Upper lobe of right lung (tissue), 1 donor: ENCODE results near the gene RPRD2. TPM values are rescaled to one million over a fixed set of nuclear protein-coding genes. Genes with fewer than 3 reads are reported as not detected.

Experiments used
- ATAC-seq: fragments of 200-7000 bp; cut with Tn5 transposase; one replicate; pipeline ENCODE4 v1.9.1; 2020; ENCODE audit warnings: mild to moderate bottlenecking, moderate library complexity
- DNase-seq: peaks from one replicate; pipeline ENCODE4 v3.0.0-alpha.2; 2020
- H3K27ac ChIP-seq: fragments of 200-600 bp; one replicate; pipeline ENCODE4 v1.8.0; 2022
- H3K27me3 ChIP-seq: fragments of 200-600 bp; one replicate; pipeline ENCODE4 v1.8.0; 2022; ENCODE audit warnings: mild to moderate bottlenecking
- H3K36me3 ChIP-seq: fragments of 200-600 bp; one replicate; pipeline ENCODE4 v1.8.0; 2022
- H3K4me1 ChIP-seq: fragments of 200-600 bp; one replicate; pipeline ENCODE4 v1.8.0; 2022
- H3K4me3 ChIP-seq: fragments of 200-600 bp; one replicate; pipeline ENCODE4 v1.8.0; 2022; ENCODE audit warnings: mild to moderate bottlenecking
- H3K9me3 ChIP-seq: fragments of 200-600 bp; one replicate; pipeline ENCODE4 v1.8.0; 2022
- intact Hi-C: fragments of 100-400 bp; cut with DNase I; formaldehyde crosslinking; loops from one replicate; pipeline ENCODE4 v1.11.0; 2022
- total RNA-seq: library from RNA; stranded (reverse); fragmentation: NEBNext Ultra II Directional; extraction: Animal tissue kit (Norgen Biotek cat#: 25700); gene quantifications from one replicate; pipeline ENCODE4 v1.2.1, GENCODE V29; 2021
- TF ChIP-seq, protein P1 (sequence below): fragments of 200-600 bp; IDR thresholded peaks from one replicate; pipeline ENCODE4 v1.8.0; 2022; ENCODE audit warnings: antibody characterized with exemption
- donor health status: DM: no; HTN: yes; CAD: no; lungs with severe emphysema.

RPRD2 gene
- total RNA-seq, 1 donor from 2014 or later: 31.4 TPM

DNA sequence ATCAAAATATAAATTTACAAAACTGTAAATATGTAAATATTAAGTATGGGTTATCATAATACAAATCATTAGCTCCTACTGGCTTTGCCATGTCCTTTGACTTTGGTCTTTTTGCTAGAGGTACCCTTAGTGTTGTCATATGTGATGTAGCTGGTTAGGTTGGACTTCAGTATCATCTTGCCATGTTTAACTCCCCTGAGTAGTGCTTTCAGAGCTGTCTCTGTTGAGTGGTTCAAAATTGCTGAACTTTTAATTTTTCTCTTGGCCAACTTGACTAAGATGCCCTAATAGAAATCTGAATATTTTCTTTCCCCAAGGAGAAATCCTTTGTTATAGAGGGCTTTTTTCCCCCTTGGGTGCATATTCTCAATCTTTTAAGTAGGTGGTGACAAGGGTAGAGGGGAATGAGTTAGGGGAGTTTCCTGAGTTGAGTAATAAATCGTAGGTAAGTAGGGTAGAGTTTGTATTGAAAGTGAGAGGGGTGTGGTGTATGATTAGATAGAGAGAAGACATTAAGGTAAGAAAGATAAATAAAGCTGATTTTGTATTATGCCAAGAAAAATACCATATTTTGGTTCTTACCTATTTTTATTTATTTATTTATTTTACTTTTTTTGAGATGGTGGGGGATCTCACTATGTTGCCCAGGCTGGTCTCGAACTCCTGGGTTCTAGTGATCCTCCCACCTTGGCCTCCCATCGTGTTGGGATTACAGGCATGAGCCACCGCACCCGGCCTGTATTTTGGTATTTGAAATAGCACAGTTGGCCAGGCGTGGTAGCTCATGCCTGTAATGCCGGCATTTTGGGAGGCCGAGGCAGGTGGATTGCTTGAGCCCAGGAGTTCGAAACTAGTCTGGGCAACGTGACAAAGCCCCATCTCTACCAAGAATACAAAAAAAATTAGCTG, 21.8 kb downstream of the RPRD2 start:
- TF ChIP-seq, protein P1, sequence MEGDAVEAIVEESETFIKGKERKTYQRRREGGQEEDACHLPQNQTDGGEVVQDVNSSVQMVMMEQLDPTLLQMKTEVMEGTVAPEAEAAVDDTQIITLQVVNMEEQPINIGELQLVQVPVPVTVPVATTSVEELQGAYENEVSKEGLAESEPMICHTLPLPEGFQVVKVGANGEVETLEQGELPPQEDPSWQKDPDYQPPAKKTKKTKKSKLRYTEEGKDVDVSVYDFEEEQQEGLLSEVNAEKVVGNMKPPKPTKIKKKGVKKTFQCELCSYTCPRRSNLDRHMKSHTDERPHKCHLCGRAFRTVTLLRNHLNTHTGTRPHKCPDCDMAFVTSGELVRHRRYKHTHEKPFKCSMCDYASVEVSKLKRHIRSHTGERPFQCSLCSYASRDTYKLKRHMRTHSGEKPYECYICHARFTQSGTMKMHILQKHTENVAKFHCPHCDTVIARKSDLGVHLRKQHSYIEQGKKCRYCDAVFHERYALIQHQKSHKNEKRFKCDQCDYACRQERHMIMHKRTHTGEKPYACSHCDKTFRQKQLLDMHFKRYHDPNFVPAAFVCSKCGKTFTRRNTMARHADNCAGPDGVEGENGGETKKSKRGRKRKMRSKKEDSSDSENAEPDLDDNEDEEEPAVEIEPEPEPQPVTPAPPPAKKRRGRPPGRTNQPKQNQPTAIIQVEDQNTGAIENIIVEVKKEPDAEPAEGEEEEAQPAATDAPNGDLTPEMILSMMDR: no peak
- no peak for DNase-seq
- Histone ChIP-seq H3K36me3 (no peaks in the 10 kb centered on the region), H3K4me1 (peaks cover 15% of the 10 kb centered on the region), H3K27me3 (no peaks in the 10 kb centered on the region), H3K9me3 (no peaks in the 10 kb centered on the region), H3K27ac (no peak overlapping the region), H3K4me3 (no peak overlapping the region)
- ATAC-seq: no peak
- intact Hi-C loops: no loop called here

DNA sequence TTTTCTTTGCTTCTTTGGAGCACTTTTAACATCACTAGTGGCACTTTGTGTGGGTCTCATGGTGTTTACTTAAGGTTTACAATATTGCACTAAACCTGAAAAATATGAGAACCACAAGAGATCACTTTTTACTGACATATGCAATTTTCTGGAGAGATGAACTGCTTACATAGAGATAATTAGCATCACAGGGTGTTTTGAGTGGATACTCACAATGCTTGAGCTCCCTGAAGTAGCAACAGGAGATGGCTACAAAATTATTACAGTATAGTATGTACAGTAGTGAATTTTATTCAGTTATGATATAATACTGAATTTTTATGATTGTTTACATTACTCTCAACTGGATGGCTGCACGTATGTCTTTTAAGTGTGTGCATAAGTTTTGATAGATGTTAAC, 22.6 kb downstream of the RPRD2 start:
- H3K27ac ChIP-seq: no peak overlapping the region
- H3K4me1 ChIP-seq: peaks cover 15% of the 10 kb centered on the region
- no peak for ATAC-seq

DNA sequence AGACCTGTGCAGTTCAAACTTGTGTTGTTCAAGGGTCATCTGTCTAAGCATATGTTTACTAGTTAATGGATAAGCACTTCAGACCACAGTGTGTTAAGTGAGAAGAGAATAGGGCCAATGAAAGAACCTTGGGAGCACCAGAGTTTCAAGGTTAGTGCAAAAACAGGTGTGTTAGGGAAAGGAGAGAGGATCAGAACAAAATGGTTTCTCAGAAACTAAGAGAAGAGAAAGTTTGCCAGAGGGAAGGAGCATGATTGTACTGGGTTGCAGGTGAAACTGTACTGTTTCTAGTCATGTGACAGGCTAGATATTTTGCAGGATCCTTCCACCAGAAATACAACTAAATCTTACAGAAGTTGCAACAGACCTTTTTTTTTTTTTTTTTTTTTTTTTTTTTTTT, 23.3 kb downstream of the RPRD2 start:
- TF ChIP-seq, protein P1: no peak
- H3K27me3 ChIP-seq: no peaks in the 10 kb centered on the region
- no peaks in the 10 kb centered on the region for H3K9me3 ChIP-seq
- H3K27ac ChIP-seq: no peak overlapping the region
- peaks cover 15% of the 10 kb centered on the region for H3K4me1 ChIP-seq
- H3K36me3 ChIP-seq: no peaks in the 10 kb centered on the region
- intact Hi-C loops: no loop called here
- no peak for DNase-seq
- H3K4me3 ChIP-seq: no peak overlapping the region
- ATAC-seq: peak; percentile 47

More for the DNA sequence above, 22.6 kb downstream of the RPRD2 start:
- Histone ChIP-seq H3K4me3 (no peak overlapping the region), H3K27me3 (no peaks in the 10 kb centered on the region), H3K9me3 (no peaks in the 10 kb centered on the region), H3K36me3 (no peaks in the 10 kb centered on the region)
- no peak for DNase-seq
- TF ChIP-seq, protein P1: no peak
- intact Hi-C loops: no loop called here

DNA sequence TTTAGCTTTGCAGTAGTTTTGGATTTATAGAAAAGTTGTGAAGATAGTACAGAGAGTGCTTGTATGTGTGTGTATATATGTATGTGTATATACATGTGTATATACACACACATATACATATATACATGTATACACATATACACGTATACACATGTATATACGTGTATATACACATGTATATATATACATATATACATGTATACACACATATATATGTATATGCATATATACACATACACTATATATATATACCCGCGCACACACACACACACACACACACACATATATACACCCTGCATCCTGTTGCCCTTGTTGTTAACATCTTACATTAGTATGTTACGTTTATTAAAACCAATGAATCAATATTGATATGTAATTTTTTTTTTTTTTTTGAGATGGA, 24.3 kb downstream of the RPRD2 start:
- ATAC-seq (no peak), DNase-seq (no peak)
- Histone ChIP-seq H3K4me3 (no peak overlapping the region), H3K27ac (no peak overlapping the region), H3K36me3 (no peaks in the 10 kb centered on the region), H3K9me3 (no peaks in the 10 kb centered on the region), H3K4me1 (peaks cover 15% of the 10 kb centered on the region), H3K27me3 (no peaks in the 10 kb centered on the region)
- TF ChIP-seq, protein P1: no peak
- intact Hi-C loops: no loop called here

DNA sequence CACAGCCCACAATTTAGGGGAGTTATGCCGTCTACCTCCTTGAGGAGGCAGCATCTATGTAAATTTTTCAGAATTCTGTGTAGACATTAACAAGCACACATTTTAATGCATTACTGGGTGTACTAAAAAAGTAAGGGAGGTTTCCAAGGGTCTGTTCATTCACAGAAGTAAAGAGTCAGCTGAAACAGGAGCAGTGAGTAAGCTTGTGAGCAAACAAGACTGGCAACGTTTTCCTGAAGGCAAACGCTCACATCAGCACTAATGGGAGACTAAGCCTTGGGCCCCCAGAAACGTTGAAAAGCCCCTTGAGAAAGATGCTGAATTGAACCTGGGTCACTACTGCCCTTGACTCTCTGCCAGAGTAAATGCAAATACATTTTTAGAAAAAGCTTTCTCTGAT, 25.7 kb downstream of the RPRD2 start:
- intact Hi-C loops: no loop called here
- TF ChIP-seq, protein P1: no peak
- DNase-seq: no peak

More for the DNA sequence above, 25.7 kb downstream of the RPRD2 start:
- H3K27me3 ChIP-seq: no peaks in the 10 kb centered on the region
- no peaks in the 10 kb centered on the region for H3K9me3 ChIP-seq
- H3K27ac ChIP-seq: no peak overlapping the region
- H3K36me3 ChIP-seq: no peaks in the 10 kb centered on the region
- ATAC-seq: no peak
- peaks cover 15% of the 10 kb centered on the region for H3K4me1 ChIP-seq
- no peak overlapping the region for H3K4me3 ChIP-seq
